SK-N-MC (cell line): ENCODE data around the gene HPS1.

Source experiments
- EZH2 ChIP-seq: fragments of 200-600 bp; sonication (generic); IDR thresholded peaks from one replicate; pipeline ENCODE4 v1.6.1; 2017; ENCODE audit warnings: antibody characterized with exemption
- FOXP2 ChIP-seq: optimal IDR thresholded peaks from 2 replicates; pipeline ENCODE3; 2011; ENCODE audit warnings: mild to moderate bottlenecking, moderate library complexity; ENCODE audit not compliant: insufficient read depth; ENCODE audit errors: extremely low read length, control extremely low read depth
- POLR2AphosphoS5 ChIP-seq: IDR thresholded peaks from 2 replicates; pipeline ENCODE4 v1.6.1; 2012; ENCODE audit warnings: mild to moderate bottlenecking, low read depth, low read length, borderline replicate concordance

DNA sequence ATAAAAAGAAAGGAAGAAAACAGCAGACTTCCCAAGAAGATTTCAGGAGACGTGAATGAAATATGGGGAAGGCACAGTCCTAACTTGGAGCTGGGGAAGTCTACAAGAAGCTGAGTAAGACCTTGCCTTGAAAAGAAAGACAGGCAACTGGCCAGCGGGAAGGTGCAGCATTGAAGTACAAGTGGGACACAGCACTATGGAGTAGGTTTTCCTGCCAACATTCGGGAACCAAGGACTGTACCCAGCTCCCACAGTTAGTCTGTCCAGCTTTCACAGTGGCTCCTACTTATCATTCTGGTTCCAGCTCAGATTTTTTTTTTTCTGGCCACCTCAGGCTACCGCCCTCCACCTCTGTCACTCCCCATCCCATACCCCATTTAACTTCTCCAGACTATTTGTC is 10.0 kb downstream of the HPS1 start:
- TF ChIP-seq EZH2 (no peak), POLR2AphosphoS5 (no peak), FOXP2 (no peak)
